SK-N-SH (cell line): ENCODE measurements around the gene B4GALT6. TPM values are rescaled to one million over a fixed set of nuclear protein-coding genes. Genes with fewer than 3 reads are reported as not detected.

Experiments used
- CTCF ChIA-PET: fragments of 300-600, 350-600 bp; formaldehyde crosslinking; extraction: SDS; loops from one replicate; lab custom pipeline; 2021; lab: Yijun Ruan, JAX
- POLR2A ChIA-PET: fragments of 350-600 bp; sonication (Branson Sonifier 250); formaldehyde crosslinking; extraction: SDS; loops from one replicate; lab custom pipeline; 2020; ENCODE audit warnings: antibody characterized with exemption, inconsistent platforms; lab: Yijun Ruan, JAX
- DNase-seq: peaks from one replicate; pipeline ENCODE4 v3.0.0; 2012
- H2AFZ ChIP-seq: fragments of 200-600 bp; sonication (generic); 2 replicates; pipeline ENCODE4 v1.8.1; 2016; ENCODE audit warnings: antibody characterized with exemption, mild to moderate bottlenecking, low read depth
- H3F3A ChIP-seq: fragments of 200-600 bp; sonication (generic); replicated peaks from 2 replicates; pipeline ENCODE3; 2016; ENCODE audit warnings: antibody characterized with exemption, mild to moderate bottlenecking; ENCODE audit not compliant: insufficient read depth
- H3K27ac ChIP-seq, 2 experiments: fragments of 200-500 bp in 1 of 2; fragments of 200-600 bp in 1 of 2; sonication (Bioruptor generic) in 1 of 2; sonication (generic), shearing (Covaris generic) in 1 of 2; 2 replicates each; pipeline versions ENCODE4 v1.5.1 to v1.6.1; 2014 to 2016; ENCODE audit warnings: low read depth in 2 of 2, inconsistent platforms in 1 of 2, low read length in 1 of 2, mild to moderate bottlenecking in 1 of 2, mixed read lengths in 1 of 2
- H3K27me3 ChIP-seq: fragments of 200-600 bp; sonication (generic), shearing (Covaris generic); 2 replicates; pipeline ENCODE4 v1.6.1; 2016; ENCODE audit warnings: mixed run types; ENCODE audit not compliant: insufficient read depth
- H3K36me3 ChIP-seq, 2 experiments: fragments of 200-500 bp in 1 of 2; fragments of 200-600 bp in 1 of 2; sonication (Bioruptor generic) in 1 of 2; sonication (generic) in 1 of 2; replicated peaks in 1 of 2; 2 replicates each; pipeline versions ENCODE3 to v1.5.1; 2014 to 2016; ENCODE audit warnings: low read length in 1 of 2, mild to moderate bottlenecking in 1 of 2; ENCODE audit not compliant: insufficient read depth in 2 of 2, control insufficient read depth in 1 of 2
- H3K4me1 ChIP-seq, 2 experiments: fragments of 200-500 bp in 1 of 2; fragments of 200-600 bp in 1 of 2; sonication (Bioruptor generic) in 1 of 2; sonication (generic), shearing (Covaris generic) in 1 of 2; 2 replicates each; pipeline versions ENCODE4 v1.5.1 to v1.6.1; 2014 to 2016; ENCODE audit warnings: low read depth in 1 of 2, low read length in 1 of 2, mixed run types in 1 of 2; ENCODE audit not compliant: insufficient read depth in 2 of 2, control insufficient read depth in 1 of 2
- H3K4me2 ChIP-seq: fragments of 200-600 bp; sonication (generic), shearing (Covaris generic); 2 replicates; pipeline ENCODE4 v1.6.1; 2017; ENCODE audit warnings: mixed run types
- H3K4me3 ChIP-seq, 2 experiments: fragments of 200-500 bp in 1 of 2; fragments of 200-600 bp in 1 of 2; sonication (Bioruptor generic) in 1 of 2; sonication (generic), shearing (Covaris generic) in 1 of 2; 2 replicates each; pipeline versions ENCODE4 v1.5.1 to v1.8.1; 2014 to 2016; ENCODE audit warnings: low read depth in 2 of 2, inconsistent platforms in 1 of 2, low read length in 1 of 2, mild to moderate bottlenecking in 1 of 2, mixed read lengths in 1 of 2, moderate library complexity in 1 of 2
- H3K79me2 ChIP-seq: fragments of 200-600 bp; sonication (generic); 2 replicates; pipeline ENCODE4 v1.8.1; 2017; ENCODE audit warnings: mild to moderate bottlenecking; ENCODE audit not compliant: insufficient read depth
- H3K9ac ChIP-seq: fragments of 200-600 bp; sonication (generic); 2 replicates; pipeline ENCODE4 v1.6.1; 2017; ENCODE audit warnings: mixed run types
- H3K9me2 ChIP-seq: fragments of 200-600 bp; sonication (generic); 2 replicates; pipeline ENCODE4 v1.6.1; 2017; ENCODE audit warnings: mixed run types
- H3K9me3 ChIP-seq: fragments of 200-600 bp; sonication (generic); 2 replicates; pipeline ENCODE4 v1.6.1; 2017; ENCODE audit warnings: mixed run types, mild to moderate bottlenecking, moderate library complexity
- H4K20me1 ChIP-seq: fragments of 200-600 bp; sonication (generic); 2 replicates; pipeline ENCODE4 v1.6.1; 2017; ENCODE audit warnings: mild to moderate bottlenecking, mixed run types; ENCODE audit not compliant: insufficient read depth
- CHD2 ChIP-seq: fragments of 150-350 bp; IDR thresholded peaks from 2 replicates; pipeline ENCODE4 v1.6.1; 2018; ENCODE audit warnings: low read length; ENCODE audit not compliant: partially characterized antibody
- CTCF ChIP-seq: fragments of 200-600 bp; sonication (generic); IDR thresholded peaks from 2 replicates; pipeline ENCODE4 v1.6.1; 2017; ENCODE audit warnings: antibody characterized with exemption, mild to moderate bottlenecking, moderate library complexity
- FOSL2 ChIP-seq: IDR thresholded peaks from 2 replicates; pipeline ENCODE4 v1.4.0; 2012; ENCODE audit warnings: low read depth, mild to moderate bottlenecking, moderate library complexity, borderline replicate concordance
- FOXJ3 ChIP-seq: sonication (generic); formaldehyde crosslinking; IDR thresholded peaks from 2 replicates; pipeline ENCODE4 v1.5.1; 2020; ENCODE audit warnings: mild to moderate bottlenecking, missing genetic modification reagents
- GABPA ChIP-seq: IDR thresholded peaks from 2 replicates; pipeline ENCODE4 v1.4.0; 2012; ENCODE audit warnings: low read depth, mild to moderate bottlenecking
- GATA2 ChIP-seq: sonication (generic); formaldehyde crosslinking; IDR thresholded peaks from 2 replicates; pipeline ENCODE4 v1.5.0; 2020; ENCODE audit warnings: mild to moderate bottlenecking, missing genetic modification reagents
- MEF2A ChIP-seq: IDR thresholded peaks from 2 replicates; pipeline ENCODE4 v1.4.0; 2012; ENCODE audit warnings: low read depth, borderline replicate concordance
- NFIC ChIP-seq: IDR thresholded peaks from 2 replicates; pipeline ENCODE4 v1.4.0; 2012; ENCODE audit warnings: borderline replicate concordance
- RXRA ChIP-seq: IDR thresholded peaks from 2 replicates; pipeline ENCODE4 v1.4.0; 2012; ENCODE audit warnings: low read depth, mild to moderate bottlenecking, borderline replicate concordance
- SIN3A ChIP-seq: IDR thresholded peaks from 2 replicates; pipeline ENCODE4 v1.6.1; 2012; ENCODE audit warnings: low read depth, mild to moderate bottlenecking, low read length, moderate library complexity, borderline replicate concordance
- TCF12 ChIP-seq: IDR thresholded peaks from 2 replicates; pipeline ENCODE4 v1.4.0; 2012
- USF1 ChIP-seq: IDR thresholded peaks from 2 replicates; pipeline ENCODE4 v1.4.0; 2012; ENCODE audit warnings: low read depth, borderline replicate concordance
- WGBS: methylation state at CpG from one replicate; pipeline ENCODE4 v1.1.6; 2017; ENCODE audit warnings: low lambda C conversion rate; 5-methylcytosine and 5-hydroxymethylcytosine counted together
- polyA plus RNA-seq, 3 experiments: library from polyadenylated mRNA; depleted of rRNA; stranded (reverse); fragments of >200 nt; gene quantifications; 2 replicates each; pipeline ENCODE4 v1.2.3, GENCODE V29; 2012
- TF ChIP-seq, protein P1 (sequence below): IDR thresholded peaks from 2 replicates; pipeline ENCODE4; 2012
- TF ChIP-seq, protein P2 (sequence below): IDR thresholded peaks from 2 replicates; pipeline ENCODE4 v1.6.1; 2012; ENCODE audit warnings: mild to moderate bottlenecking, low read depth, low read length, moderate library complexity
- TF ChIP-seq, protein P3 (sequence below): fragments of 150-350 bp; IDR thresholded peaks from 2 replicates; pipeline ENCODE4 v1.6.1; 2016; ENCODE audit warnings: mild to moderate bottlenecking, low read depth, low read length

Gene B4GALT6
- polyA plus RNA-seq, 1 of the 3 experiments (the other 2 are of a cell fraction), result 3.1 TPM

DNA sequence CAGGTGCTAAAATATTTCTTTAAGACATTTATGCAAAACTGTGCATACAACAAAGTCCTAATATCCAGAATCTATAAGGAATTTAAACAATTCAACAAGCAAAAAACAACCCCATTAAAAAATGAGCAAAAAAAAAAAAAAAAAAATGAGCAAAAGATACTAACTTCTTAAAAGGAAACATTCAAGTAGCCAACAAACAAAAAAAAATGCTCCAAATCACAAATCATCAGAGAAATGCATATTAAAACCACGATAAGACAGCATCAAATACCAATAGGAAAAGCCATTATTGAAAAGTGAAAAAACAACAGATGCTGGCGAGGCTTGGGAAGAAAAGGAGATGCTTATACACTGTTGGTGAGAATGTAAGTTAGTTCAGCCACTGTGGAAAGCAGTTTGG is 34.9 kb downstream of the B4GALT6 start (continued):
- TF ChIP-seq CHD2 (no peak), USF1 (no peak), GATA2 (CRISPR knock-in tag) (no peak)

DNA sequence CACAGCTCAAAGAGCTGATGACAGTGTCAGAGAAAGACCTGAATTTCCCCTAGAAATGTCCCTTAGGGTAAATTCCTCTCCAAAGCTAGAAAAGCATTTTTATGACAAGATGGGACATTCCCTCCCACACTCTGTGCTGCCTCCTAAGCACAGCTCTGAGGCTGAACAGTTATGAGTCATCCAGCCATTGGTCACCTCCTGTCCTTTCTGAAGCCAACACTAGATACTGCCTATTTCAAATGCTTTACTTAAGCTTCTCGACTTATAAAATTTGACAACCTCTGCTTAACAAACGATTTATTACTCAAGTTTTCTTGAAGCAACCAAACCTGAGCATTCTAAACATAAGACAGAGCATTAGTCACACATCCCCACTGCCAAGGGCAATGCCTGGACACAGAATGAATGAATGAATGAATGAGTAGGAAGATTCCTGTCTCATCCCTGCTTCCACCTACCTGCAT is 35.4 kb downstream of the B4GALT6 start:
- Histone ChIP-seq H3K27ac (0 out of 4 replicates have a peak overlapping the region, but pooled peaks of 1 of the 2 experiments have one; percentile 2), H3K27me3 (no peaks in the 10 kb centered on the region), H3K79me2 (no peaks in the 10 kb centered on the region), H2AFZ (no peak overlapping the region), H3K4me3 (no peak overlapping the region), H4K20me1 (no peaks in the 10 kb centered on the region), H3F3A (peaks cover 4% of the 10 kb centered on the region), H3K9me3 (no peaks in the 10 kb centered on the region), H3K36me3 (no peaks in the 10 kb centered on the region), H3K9me2 (no peaks in the 10 kb centered on the region), H3K4me1 (peaks cover 0 to 7% of the 10 kb centered on the region in 2 experiments; a peak in 1 of 4 replicates), H3K9ac (no peak overlapping the region), H3K4me2 (no peak overlapping the region)
- TF ChIP-seq, protein P1, sequence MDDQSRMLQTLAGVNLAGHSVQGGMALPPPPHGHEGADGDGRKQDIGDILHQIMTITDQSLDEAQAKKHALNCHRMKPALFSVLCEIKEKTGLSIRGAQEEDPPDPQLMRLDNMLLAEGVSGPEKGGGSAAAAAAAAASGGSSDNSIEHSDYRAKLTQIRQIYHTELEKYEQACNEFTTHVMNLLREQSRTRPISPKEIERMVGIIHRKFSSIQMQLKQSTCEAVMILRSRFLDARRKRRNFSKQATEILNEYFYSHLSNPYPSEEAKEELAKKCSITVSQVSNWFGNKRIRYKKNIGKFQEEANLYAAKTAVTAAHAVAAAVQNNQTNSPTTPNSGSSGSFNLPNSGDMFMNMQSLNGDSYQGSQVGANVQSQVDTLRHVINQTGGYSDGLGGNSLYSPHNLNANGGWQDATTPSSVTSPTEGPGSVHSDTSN, result peak; percentile 55
- no peak for TF ChIP-seq RXRA
- TF ChIP-seq FOSL2, result peak; percentile 37; the same call in 1 of the 2 replicates
- CTCF ChIA-PET, result interaction anchor here (0.6 to 0.8 kb wide), 2 partner anchors 36 to 38 kb away, joined by 3 read pairs; no protein-coding TSS in a partner anchor
- WGBS, result 3% methylated on average over 2 of the region's 2 CpGs
- POLR2A ChIA-PET, result no interaction called here
- no peak for DNase-seq

DNA sequence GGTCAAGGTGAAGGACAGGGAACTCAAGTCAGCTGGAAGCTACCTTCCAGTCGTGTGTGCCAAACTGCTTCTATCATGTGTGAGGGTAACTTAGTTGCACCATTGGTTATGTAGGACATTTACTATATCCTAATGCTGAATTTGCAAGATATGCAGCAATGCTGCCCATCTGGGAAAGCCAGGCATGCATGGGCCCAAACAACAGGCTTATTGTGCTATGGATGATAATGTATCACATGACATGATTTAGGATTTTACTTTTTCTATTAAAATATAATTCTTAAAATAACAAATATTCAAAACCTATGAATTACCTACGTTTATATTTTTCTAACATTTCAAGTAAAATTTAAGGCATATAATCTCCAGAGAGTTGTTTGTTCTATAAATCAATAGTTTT is 35.9 kb downstream of the B4GALT6 start:
- Histone ChIP-seq H4K20me1 (no peaks in the 10 kb centered on the region), H3K9me2 (no peaks in the 10 kb centered on the region), H3K4me2 (no peak overlapping the region), H3K79me2 (no peaks in the 10 kb centered on the region), H3K4me3 (no peak overlapping the region), H3F3A (peaks cover 4% of the 10 kb centered on the region), H3K9ac (no peak overlapping the region), H2AFZ (no peak overlapping the region), H3K27me3 (no peaks in the 10 kb centered on the region), H3K9me3 (no peaks in the 10 kb centered on the region), H3K36me3 (no peaks in the 10 kb centered on the region), H3K4me1 (peaks cover 0 to 7% of the 10 kb centered on the region in 2 experiments; a peak in 1 of 4 replicates), H3K27ac (0 out of 4 replicates have a peak overlapping the region, but pooled peaks of 1 of the 2 experiments have one; percentile 2)
- ChIA-PET CTCF (interaction anchor here (0.6 kb wide), 1 partner anchor 37 kb away, joined by 3 read pairs; no protein-coding TSS in a partner anchor), POLR2A (no interaction called here)
- DNase-seq, result no peak
- WGBS, result 78% methylated on average over 2 of the region's 2 CpGs
- TF ChIP-seq USF1 (no peak), CTCF (no peak), NFIC (no peak), GATA2 (CRISPR knock-in tag) (no peak), FOXJ3 (CRISPR knock-in tag) (no peak), GABPA (no peak), MEF2A (no peak), RXRA (no peak), SIN3A (no peak), TCF12 (no peak)
- TF ChIP-seq, protein P2, sequence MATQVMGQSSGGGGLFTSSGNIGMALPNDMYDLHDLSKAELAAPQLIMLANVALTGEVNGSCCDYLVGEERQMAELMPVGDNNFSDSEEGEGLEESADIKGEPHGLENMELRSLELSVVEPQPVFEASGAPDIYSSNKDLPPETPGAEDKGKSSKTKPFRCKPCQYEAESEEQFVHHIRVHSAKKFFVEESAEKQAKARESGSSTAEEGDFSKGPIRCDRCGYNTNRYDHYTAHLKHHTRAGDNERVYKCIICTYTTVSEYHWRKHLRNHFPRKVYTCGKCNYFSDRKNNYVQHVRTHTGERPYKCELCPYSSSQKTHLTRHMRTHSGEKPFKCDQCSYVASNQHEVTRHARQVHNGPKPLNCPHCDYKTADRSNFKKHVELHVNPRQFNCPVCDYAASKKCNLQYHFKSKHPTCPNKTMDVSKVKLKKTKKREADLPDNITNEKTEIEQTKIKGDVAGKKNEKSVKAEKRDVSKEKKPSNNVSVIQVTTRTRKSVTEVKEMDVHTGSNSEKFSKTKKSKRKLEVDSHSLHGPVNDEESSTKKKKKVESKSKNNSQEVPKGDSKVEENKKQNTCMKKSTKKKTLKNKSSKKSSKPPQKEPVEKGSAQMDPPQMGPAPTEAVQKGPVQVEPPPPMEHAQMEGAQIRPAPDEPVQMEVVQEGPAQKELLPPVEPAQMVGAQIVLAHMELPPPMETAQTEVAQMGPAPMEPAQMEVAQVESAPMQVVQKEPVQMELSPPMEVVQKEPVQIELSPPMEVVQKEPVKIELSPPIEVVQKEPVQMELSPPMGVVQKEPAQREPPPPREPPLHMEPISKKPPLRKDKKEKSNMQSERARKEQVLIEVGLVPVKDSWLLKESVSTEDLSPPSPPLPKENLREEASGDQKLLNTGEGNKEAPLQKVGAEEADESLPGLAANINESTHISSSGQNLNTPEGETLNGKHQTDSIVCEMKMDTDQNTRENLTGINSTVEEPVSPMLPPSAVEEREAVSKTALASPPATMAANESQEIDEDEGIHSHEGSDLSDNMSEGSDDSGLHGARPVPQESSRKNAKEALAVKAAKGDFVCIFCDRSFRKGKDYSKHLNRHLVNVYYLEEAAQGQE, result no peak
- TF ChIP-seq, protein P3, sequence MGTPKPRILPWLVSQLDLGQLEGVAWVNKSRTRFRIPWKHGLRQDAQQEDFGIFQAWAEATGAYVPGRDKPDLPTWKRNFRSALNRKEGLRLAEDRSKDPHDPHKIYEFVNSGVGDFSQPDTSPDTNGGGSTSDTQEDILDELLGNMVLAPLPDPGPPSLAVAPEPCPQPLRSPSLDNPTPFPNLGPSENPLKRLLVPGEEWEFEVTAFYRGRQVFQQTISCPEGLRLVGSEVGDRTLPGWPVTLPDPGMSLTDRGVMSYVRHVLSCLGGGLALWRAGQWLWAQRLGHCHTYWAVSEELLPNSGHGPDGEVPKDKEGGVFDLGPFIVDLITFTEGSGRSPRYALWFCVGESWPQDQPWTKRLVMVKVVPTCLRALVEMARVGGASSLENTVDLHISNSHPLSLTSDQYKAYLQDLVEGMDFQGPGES, result no peak
